ENCODE measurements around the gene IMMP2L.

DNA sequence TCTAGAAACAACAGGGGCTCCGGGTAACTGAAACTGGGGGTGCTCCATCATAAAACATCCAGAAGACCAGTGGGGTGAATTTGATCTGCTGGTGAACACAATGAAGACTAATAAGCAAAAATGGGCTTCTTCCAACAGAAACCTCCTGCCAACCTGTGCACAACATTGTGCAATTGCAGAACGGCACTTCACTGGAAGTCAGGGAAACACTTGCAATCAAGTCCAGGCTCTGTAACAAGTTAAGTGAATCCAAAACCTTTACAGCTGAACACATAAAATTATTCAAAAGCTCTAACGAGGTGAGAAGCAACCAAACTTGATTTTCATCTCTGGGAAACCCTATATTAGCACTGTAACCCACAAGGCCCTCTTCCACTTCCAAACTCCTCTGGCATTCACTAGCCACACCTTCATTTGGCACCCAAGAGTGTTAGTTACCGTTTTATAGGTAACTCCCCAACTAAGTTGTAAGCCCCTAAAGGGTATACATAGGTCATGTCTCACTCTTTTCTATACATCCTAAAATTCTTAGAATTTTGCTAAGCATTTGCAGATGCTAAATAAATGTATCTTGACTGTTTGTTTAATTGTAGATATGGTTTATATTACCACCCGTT lies 22.0 kb downstream of the IMMP2L start:
- TF ChIP-seq, protein P1, sequence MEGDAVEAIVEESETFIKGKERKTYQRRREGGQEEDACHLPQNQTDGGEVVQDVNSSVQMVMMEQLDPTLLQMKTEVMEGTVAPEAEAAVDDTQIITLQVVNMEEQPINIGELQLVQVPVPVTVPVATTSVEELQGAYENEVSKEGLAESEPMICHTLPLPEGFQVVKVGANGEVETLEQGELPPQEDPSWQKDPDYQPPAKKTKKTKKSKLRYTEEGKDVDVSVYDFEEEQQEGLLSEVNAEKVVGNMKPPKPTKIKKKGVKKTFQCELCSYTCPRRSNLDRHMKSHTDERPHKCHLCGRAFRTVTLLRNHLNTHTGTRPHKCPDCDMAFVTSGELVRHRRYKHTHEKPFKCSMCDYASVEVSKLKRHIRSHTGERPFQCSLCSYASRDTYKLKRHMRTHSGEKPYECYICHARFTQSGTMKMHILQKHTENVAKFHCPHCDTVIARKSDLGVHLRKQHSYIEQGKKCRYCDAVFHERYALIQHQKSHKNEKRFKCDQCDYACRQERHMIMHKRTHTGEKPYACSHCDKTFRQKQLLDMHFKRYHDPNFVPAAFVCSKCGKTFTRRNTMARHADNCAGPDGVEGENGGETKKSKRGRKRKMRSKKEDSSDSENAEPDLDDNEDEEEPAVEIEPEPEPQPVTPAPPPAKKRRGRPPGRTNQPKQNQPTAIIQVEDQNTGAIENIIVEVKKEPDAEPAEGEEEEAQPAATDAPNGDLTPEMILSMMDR (IDR thresholded peaks at IDR 0.05; ENCODE audit: low read depth, low read length, missing input control): no peak
- TF ChIP-seq, protein P2, sequence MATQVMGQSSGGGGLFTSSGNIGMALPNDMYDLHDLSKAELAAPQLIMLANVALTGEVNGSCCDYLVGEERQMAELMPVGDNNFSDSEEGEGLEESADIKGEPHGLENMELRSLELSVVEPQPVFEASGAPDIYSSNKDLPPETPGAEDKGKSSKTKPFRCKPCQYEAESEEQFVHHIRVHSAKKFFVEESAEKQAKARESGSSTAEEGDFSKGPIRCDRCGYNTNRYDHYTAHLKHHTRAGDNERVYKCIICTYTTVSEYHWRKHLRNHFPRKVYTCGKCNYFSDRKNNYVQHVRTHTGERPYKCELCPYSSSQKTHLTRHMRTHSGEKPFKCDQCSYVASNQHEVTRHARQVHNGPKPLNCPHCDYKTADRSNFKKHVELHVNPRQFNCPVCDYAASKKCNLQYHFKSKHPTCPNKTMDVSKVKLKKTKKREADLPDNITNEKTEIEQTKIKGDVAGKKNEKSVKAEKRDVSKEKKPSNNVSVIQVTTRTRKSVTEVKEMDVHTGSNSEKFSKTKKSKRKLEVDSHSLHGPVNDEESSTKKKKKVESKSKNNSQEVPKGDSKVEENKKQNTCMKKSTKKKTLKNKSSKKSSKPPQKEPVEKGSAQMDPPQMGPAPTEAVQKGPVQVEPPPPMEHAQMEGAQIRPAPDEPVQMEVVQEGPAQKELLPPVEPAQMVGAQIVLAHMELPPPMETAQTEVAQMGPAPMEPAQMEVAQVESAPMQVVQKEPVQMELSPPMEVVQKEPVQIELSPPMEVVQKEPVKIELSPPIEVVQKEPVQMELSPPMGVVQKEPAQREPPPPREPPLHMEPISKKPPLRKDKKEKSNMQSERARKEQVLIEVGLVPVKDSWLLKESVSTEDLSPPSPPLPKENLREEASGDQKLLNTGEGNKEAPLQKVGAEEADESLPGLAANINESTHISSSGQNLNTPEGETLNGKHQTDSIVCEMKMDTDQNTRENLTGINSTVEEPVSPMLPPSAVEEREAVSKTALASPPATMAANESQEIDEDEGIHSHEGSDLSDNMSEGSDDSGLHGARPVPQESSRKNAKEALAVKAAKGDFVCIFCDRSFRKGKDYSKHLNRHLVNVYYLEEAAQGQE (IDR thresholded peaks at IDR 0.05): no peak
- TF ChIP-seq TAF1 (conservative IDR thresholded peaks at IDR 0.05) (no peak), JUND (IDR thresholded peaks at IDR 0.05) (peak in 1 of 2 donors; percentile 47), YY1 (IDR thresholded peaks at IDR 0.05) (peak; percentile 63), EGR1 (IDR thresholded peaks at IDR 0.05; ENCODE audit: low read depth in 2 of 2) (no peak)
- TF ChIP-seq, protein P3, sequence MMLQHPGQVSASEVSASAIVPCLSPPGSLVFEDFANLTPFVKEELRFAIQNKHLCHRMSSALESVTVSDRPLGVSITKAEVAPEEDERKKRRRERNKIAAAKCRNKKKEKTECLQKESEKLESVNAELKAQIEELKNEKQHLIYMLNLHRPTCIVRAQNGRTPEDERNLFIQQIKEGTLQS (IDR thresholded peaks at IDR 0.05): no peak

All from liver (tissue), 3 donors.